Bronchial epithelial cell (primary cell): ENCODE measurements around the gene TBC1D10A. TPM values are rescaled to one million over a fixed set of nuclear protein-coding genes. Genes with fewer than 3 reads are reported as not detected.

Source experiments
- DNase-seq: peaks from one replicate; pipeline ENCODE4 v3.0.0-alpha.2; 2010; ENCODE audit warnings: low read depth
- FAIRE-seq: peaks from 2 replicates; lab custom pipeline; 2011; peaks lifted over from hg19 to GRCh38; lab: Jason Lieb, UNC
- H3K27me3 ChIP-seq: 2 replicates; pipeline ENCODE4 v1.5.1; 2011; ENCODE audit warnings: low read length; ENCODE audit not compliant: control insufficient read depth, insufficient read depth
- H3K36me3 ChIP-seq: 2 replicates; pipeline ENCODE4 v1.5.1; 2011; ENCODE audit warnings: low read length; ENCODE audit not compliant: control insufficient read depth, insufficient read depth
- H3K4me3 ChIP-seq: 2 replicates; pipeline ENCODE4 v1.5.1; 2011; ENCODE audit warnings: mild to moderate bottlenecking, low read depth, low read length, control low read depth
- total RNA-seq: library from RNA; depleted of rRNA; stranded (reverse); fragments of >200 nt; gene quantifications from 2 replicates; pipeline ENCODE4 v1.2.1, GENCODE V29; 2014
- TF ChIP-seq, protein P1 (sequence below): IDR thresholded peaks from 2 replicates; pipeline ENCODE4 v1.5.1; 2011; ENCODE audit warnings: mild to moderate bottlenecking, moderate library complexity, low read length, control low read depth, inconsistent platforms; ENCODE audit not compliant: insufficient read depth, severe bottlenecking

TBC1D10A gene
- total RNA-seq, 1 donor from 2014 or later = 6.6 TPM

DNA sequence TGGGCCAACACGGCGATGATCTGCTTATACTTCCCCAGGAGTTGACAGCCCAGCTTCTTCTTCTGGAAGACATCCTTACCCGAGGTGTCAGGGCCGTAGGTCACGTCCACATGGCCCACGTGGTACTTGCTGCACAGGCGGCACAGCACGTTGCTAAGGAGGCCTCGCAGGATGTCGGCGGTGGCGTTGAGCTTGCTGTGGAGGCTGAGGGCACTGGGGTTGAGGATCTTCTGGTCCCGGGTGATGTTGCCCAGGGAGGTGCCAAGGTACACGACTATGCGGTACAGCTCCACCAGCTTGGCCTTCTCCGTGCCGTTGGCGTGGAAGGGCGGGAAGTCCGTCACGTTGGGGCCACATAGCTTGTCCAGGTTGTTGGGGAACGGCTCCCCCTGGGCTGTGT is 83.1 kb downstream of the TBC1D10A start:
- DNase-seq (no peak), FAIRE-seq (no peak)
- H3K4me3 ChIP-seq = no peak overlapping the region
- TF ChIP-seq, protein P1, sequence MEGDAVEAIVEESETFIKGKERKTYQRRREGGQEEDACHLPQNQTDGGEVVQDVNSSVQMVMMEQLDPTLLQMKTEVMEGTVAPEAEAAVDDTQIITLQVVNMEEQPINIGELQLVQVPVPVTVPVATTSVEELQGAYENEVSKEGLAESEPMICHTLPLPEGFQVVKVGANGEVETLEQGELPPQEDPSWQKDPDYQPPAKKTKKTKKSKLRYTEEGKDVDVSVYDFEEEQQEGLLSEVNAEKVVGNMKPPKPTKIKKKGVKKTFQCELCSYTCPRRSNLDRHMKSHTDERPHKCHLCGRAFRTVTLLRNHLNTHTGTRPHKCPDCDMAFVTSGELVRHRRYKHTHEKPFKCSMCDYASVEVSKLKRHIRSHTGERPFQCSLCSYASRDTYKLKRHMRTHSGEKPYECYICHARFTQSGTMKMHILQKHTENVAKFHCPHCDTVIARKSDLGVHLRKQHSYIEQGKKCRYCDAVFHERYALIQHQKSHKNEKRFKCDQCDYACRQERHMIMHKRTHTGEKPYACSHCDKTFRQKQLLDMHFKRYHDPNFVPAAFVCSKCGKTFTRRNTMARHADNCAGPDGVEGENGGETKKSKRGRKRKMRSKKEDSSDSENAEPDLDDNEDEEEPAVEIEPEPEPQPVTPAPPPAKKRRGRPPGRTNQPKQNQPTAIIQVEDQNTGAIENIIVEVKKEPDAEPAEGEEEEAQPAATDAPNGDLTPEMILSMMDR = no peak
- no peaks in the 10 kb centered on the region for H3K27me3 ChIP-seq
- H3K36me3 ChIP-seq = no peaks in the 10 kb centered on the region

Other genes starting within 250 kb of the TBC1D10A start
- not detected in 2 replicates for gene HORMAD2, start 246.5 kb downstream of the TBC1D10A start, total RNA-seq
- under 0.01 and 0.26 TPM in 2 replicates for gene LIF, start 80.2 kb downstream of the TBC1D10A start, total RNA-seq
- not detected in 2 replicates for gene OSM, start 60.1 kb downstream of the TBC1D10A start, total RNA-seq
- 2.4 and 7.0 TPM in 2 replicates for gene CASTOR1, start 37.4 kb downstream of the TBC1D10A start, total RNA-seq
- gene SF3A1, start 30.0 kb upstream of the TBC1D10A start, total RNA-seq = 17.9 and 20.1 TPM in 2 replicates
- gene CCDC157, start 30.1 kb upstream of the TBC1D10A start, total RNA-seq = 0.38 and 0.53 TPM in 2 replicates
- gene RNF215, start 60.5 kb upstream of the TBC1D10A start, total RNA-seq = 14.1 and 15.5 TPM in 2 replicates
- 32.6 and 34.5 TPM in 2 replicates for gene SEC14L2, start 70.1 kb upstream of the TBC1D10A start, total RNA-seq
- 16.0 and 53.2 TPM in 2 replicates for gene MTFP1, start 98.8 kb upstream of the TBC1D10A start, total RNA-seq
- not detected in 2 replicates for gene SEC14L3, start 145.1 kb upstream of the TBC1D10A start, total RNA-seq
- gene SEC14L4, start 178.8 kb upstream of the TBC1D10A start, total RNA-seq = under 0.01 TPM in 1 of 2 replicates, not detected in the other
- gene SEC14L6, start 219.8 kb upstream of the TBC1D10A start, total RNA-seq = not detected in 2 replicates
- gene GAL3ST1, start 247.7 kb upstream of the TBC1D10A start, total RNA-seq = 0.13 and 0.26 TPM in 2 replicates